Renal pelvis (tissue), 4 donors: ENCODE results near the gene MPZL3. TPM values are rescaled to one million over a fixed set of nuclear protein-coding genes. Genes with fewer than 3 reads are reported as not detected.
"Not testable (repeated sequence)": the region's sequence is repeated elsewhere in the genome, so short reads cannot be mapped to it uniquely, and the experiment has no call there.

Source experiments
- DNase-seq: peaks from one replicate; pipeline ENCODE4 v3.0.0-alpha.2; 2013
- polyA plus RNA-seq, 3 donors: library from polyadenylated mRNA; unstranded; fragments of 120-200 nt; gene quantifications; one replicate each; pipeline ENCODE4 v1.2.1, GENCODE V29; 2013; ENCODE audit not compliant: insufficient read length in 3 of 3

Gene MPZL3
- polyA plus RNA-seq, 3 donors, result 4.5 to 7.6 (median 5.5) TPM

- DNase-seq, result no peak
Observed at GRCh38 chr11:118186346-118187107, 65.6 kb downstream of the MPZL3 start.

GRCh38 chr11:118184784-118185579, 67.2 kb downstream of the MPZL3 start:
- no peak for DNase-seq

GRCh38 chr11:118183691-118184090, 68.5 kb downstream of the MPZL3 start:
- DNase-seq, result not testable (repeated sequence)

- peak; percentile 83 for DNase-seq
Observed at GRCh38 chr11:118180300-118180703, 71.9 kb downstream of the MPZL3 start.

GRCh38 chr11:118176778-118177134, 75.4 kb downstream of the MPZL3 start:
- DNase-seq, result no peak

Other genes with a start within 250 kb of the MPZL3 start
- 10 to 100 TPM; 21.8 to 34.3 (median 30.3) TPM for gene TMPRSS4, start 175.3 kb downstream of the MPZL3 start, polyA plus RNA-seq
- gene SMIM35, start 165.4 kb downstream of the MPZL3 start, polyA plus RNA-seq, result under 1 TPM; 0.09 to 0.11 (median 0.10) TPM
- 1 to 10 TPM; 1.4 to 2.5 (median 1.4) TPM for gene SCN4B, start 99.5 kb downstream of the MPZL3 start, polyA plus RNA-seq
- gene SCN2B, start 75.7 kb downstream of the MPZL3 start, polyA plus RNA-seq, result 1 to 10 TPM; 3.7 to 4.9 (median 4.9) TPM
- gene JAML, start 27.4 kb downstream of the MPZL3 start, polyA plus RNA-seq, result 1 to 10 TPM; 1.8 to 3.0 (median 2.4) TPM
- 10 to 100 TPM; 17.1 to 26.3 (median 25.6) TPM for gene MPZL2, start 11.9 kb upstream of the MPZL3 start, polyA plus RNA-seq
- under 1 TPM; 0.27 to 0.52 (median 0.36) TPM for gene CD3E, start 52.4 kb upstream of the MPZL3 start, polyA plus RNA-seq
- under 1 TPM in 1 of 3 donors, not detected in 2; 0.20 TPM for gene CD3D, start 90.3 kb upstream of the MPZL3 start, polyA plus RNA-seq
- gene CD3G, start 92.0 kb upstream of the MPZL3 start, polyA plus RNA-seq, result under 1 TPM; 0.20 to 0.52 (median 0.29) TPM
- gene UBE4A, start 107.2 kb upstream of the MPZL3 start, polyA plus RNA-seq, result 10 to 100 TPM; 34.5 to 50.0 (median 48.0) TPM
- 100 to 1,000 TPM; 417 to 493 (median 431) TPM for gene ATP5MG, start 149.2 kb upstream of the MPZL3 start, polyA plus RNA-seq
- gene KMT2A, start 184.1 kb upstream of the MPZL3 start, polyA plus RNA-seq, result 10 to 100 TPM; 41.5 to 54.5 (median 52.9) TPM